Heart right ventricle (tissue), 16 donors: Measurements from ENCODE around the gene NDUFS3. TPM values are rescaled to one million over a fixed set of nuclear protein-coding genes. Genes with fewer than 3 reads are reported as not detected.

Source experiments
- ATAC-seq, 8 donors: fragments of 200-7000 bp; cut with Tn5 transposase; one replicate each; pipeline ENCODE4 v1.9.1; 2020; ENCODE audit warnings: mild to moderate bottlenecking in 8 of 8, moderate library complexity in 8 of 8, moderate number of reproducible peaks in 1 of 8
- DNase-seq, 2 donors: peaks; one replicate each; pipeline ENCODE4 v3.0.0-alpha.2; 2020
- H3K27ac ChIP-seq, 10 donors: fragments of 200-600 bp; sonication (generic) in 2 of 10; one replicate each; pipeline versions ENCODE4 v1.5.0 to v1.8.0; 2020 to 2022; ENCODE audit warnings: mild to moderate bottlenecking in 3 of 10
- H3K27me3 ChIP-seq, 7 donors: fragments of 200-600 bp; one replicate each; pipeline ENCODE4 v1.8.0; 2021 to 2022; ENCODE audit warnings: mild to moderate bottlenecking in 2 of 7
- H3K36me3 ChIP-seq, 9 donors: fragments of 200-600 bp; sonication (generic) in 1 of 9; one replicate each; pipeline versions ENCODE4 v1.5.0 to v1.8.0; 2020 to 2022; ENCODE audit warnings: mild to moderate bottlenecking in 2 of 9
- H3K4me1 ChIP-seq, 9 donors: fragments of 200-600 bp; sonication (generic) in 1 of 9; one replicate each; pipeline versions ENCODE4 v1.5.0 to v1.8.0; 2020 to 2022; ENCODE audit warnings: mild to moderate bottlenecking in 4 of 9
- H3K4me3 ChIP-seq, 10 donors: fragments of 200-600 bp; sonication (generic) in 2 of 10; one replicate each; pipeline versions ENCODE4 v1.5.0 to v1.8.0; 2020 to 2022; ENCODE audit warnings: mild to moderate bottlenecking in 7 of 10, moderate library complexity in 2 of 10
- H3K9me3 ChIP-seq, 11 donors: fragments of 200-600 bp in 10 of 11; sonication (generic) in 2 of 11; one replicate each; pipeline versions ENCODE4 v1.5.0 to v1.8.0; 2013 to 2022; ENCODE audit warnings: mild to moderate bottlenecking in 2 of 11, control low read depth in 1 of 11, moderate library complexity in 1 of 11
- CTCF ChIP-seq, 9 donors: fragments of 200-600 bp; sonication (generic) in 2 of 9; IDR thresholded peaks; one replicate each; pipeline versions ENCODE4 v1.5.0 to v1.8.0; 2021 to 2022; ENCODE audit warnings: antibody characterized with exemption in 9 of 9, mild to moderate bottlenecking in 5 of 9, moderate library complexity in 1 of 9
- WGBS, 2 donors: extraction: QIAGEN DNeasy Blood & Tissue Kit; methylation state at CpG; one replicate each; pipeline ENCODE4 v1.1.7; 2013; ENCODE audit warnings: inconsistent platforms in 1 of 2; 5-methylcytosine and 5-hydroxymethylcytosine counted together
- intact Hi-C, 10 donors: fragments of 100-400 bp; cut with DNase I; formaldehyde crosslinking; loops; one replicate each; pipeline versions ENCODE4 v1.11.1 to v1.14.2; 2022
- polyA plus RNA-seq, 2 donors: library from polyadenylated mRNA; stranded (reverse); fragments of 200-250 nt; gene quantifications; one replicate each; pipeline ENCODE4 v1.2.3, GENCODE V29; 2013
- total RNA-seq, 10 donors: library from RNA; stranded (reverse); fragmentation: NEBNext Ultra II Directional in 3 of 10; extraction: Animal tissue kit (Norgen Biotek cat#: 25700) in 3 of 10; gene quantifications; one replicate each; pipeline versions ENCODE4 v1.2.1 to v1.2.4, GENCODE V29; 2021 to 2023
- donor health status: Arrhythmogenic right ventricular cardiomyopathy.
- donor health status: ischemic (EF 13 %, LVEDD 7.1; RV severe dilation, severe dysfunction).
- donor health status: healthy with polysubstance abuse.
- donor health status: DM: no; HTN: yes; CAD: no.
- donor health status: DM: no; HTN: no; CAD: no.
- donor health status: ischemic (EF 25% LVEDD 6.9; RV normal size, moderate dysfunction).
- donor health status: ischemic (EF 25% LVEDD 5.7; RV mildly dilated, moderate dysfunction).
- donor health status: healthy.
- donor health status: DM: yes; HTN: yes; CAD: no.
- donor health status: Ischemic cardiomyopathy.
- donor health status: ischemic (EF 35%, LVEDD 5.7; RV mildly dilated, moderate dysfunction).
- donor health status: nonischemic (EF 11% LVEDD 7.7; RV severe dilation, severe dysfunction).
- donor health status: DM: yes; HTN: yes; CAD: no.
- donor health status: PGD.
- donor health status: ischemic (EF 29% LVEDD 5.4; RV normal size, mild dysfunction).
- donor health status: nonischemic (EF 23%, LVEDD 6.1; RV moderate dilation, normal function).

The NDUFS3 gene
- total and polyA plus RNA-seq, 12 donors: 171 to 570 (median 294) TPM

GRCh38 chr11:47628026-47628425 is 49.2 kb downstream of the NDUFS3 start:
- no peak for DNase-seq
- H3K36me3 ChIP-seq: peaks cover 0 to 100% (median 69%) of the 10 kb centered on the region in 9 donors

DNA sequence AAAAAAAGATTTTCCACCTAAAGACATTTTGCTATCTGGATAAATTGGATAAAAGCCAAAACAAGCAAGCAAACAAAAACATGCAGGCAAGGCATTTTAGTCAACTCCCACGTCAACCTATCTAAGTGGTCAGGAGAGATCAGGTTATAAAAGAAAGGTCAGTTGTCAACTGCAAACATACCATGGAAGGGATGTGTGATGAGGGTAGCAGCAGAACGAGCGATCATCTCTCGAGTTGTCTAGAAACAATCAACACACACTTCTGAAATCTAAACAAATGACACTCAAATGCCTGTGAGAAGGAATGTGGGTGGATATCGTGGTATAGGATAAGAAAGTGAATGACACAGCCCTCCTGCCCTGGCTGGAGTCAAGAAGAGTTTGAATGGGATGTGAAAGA is 52.6 kb downstream of the NDUFS3 start:
- Histone ChIP-seq H3K27ac (no peak overlapping the region), H3K9me3 (no peaks in the 10 kb centered on the region), H3K27me3 (no peaks in the 10 kb centered on the region), H3K4me3 (no peak overlapping the region), H3K36me3 (peaks cover 3 to 100% (median 70%) of the 10 kb centered on the region in 9 donors), H3K4me1 (no peaks in the 10 kb centered on the region)
- no peak for DNase-seq
- WGBS, 2 donors: 33 to 48% methylated on average over 5 of the region's 5 CpGs
- ATAC-seq: no peak
- intact Hi-C loops: no loop called here
- no peak for TF ChIP-seq CTCF (IDR thresholded peaks at IDR 0.05)

More at GRCh38 chr11:47628026-47628425, 49.2 kb downstream of the NDUFS3 start:
- no peaks in the 10 kb centered on the region for H3K27me3 ChIP-seq
- ATAC-seq: no peak
- H3K4me3 ChIP-seq: no peak overlapping the region
- H3K27ac ChIP-seq: no peak overlapping the region
- H3K9me3 ChIP-seq: no peaks in the 10 kb centered on the region
- H3K4me1 ChIP-seq: no peaks in the 10 kb centered on the region
- TF ChIP-seq CTCF (IDR thresholded peaks at IDR 0.05): no peak
- 79% methylated on average over 4 of the region's 4 CpGs for WGBS, 2 donors
- intact Hi-C loops: loop anchor here in 2 of 10 donors (10.0 kb wide), 2 partner anchors 153 to 743 kb away; no protein-coding TSS in a partner anchor

Other genes with a start within 250 kb of the NDUFS3 start
- gene MYBPC3, start 226.4 kb upstream of the NDUFS3 start, total RNA-seq: 1,000 to 10,000 TPM; 1,404 to 3,138 (median 2,490) TPM
- 1,000 to 10,000 TPM in 1 of 2 donors, 100 to 1,000 TPM in 1; 484 to 2,250 TPM for gene MYBPC3, start 226.4 kb upstream of the NDUFS3 start, polyA plus RNA-seq
- gene SPI1, start 200.5 kb upstream of the NDUFS3 start, total RNA-seq: 10 to 100 TPM in 3 of 10 donors, 1 to 10 TPM in 7; 3.4 to 38.9 (median 6.7) TPM
- gene SPI1, start 200.5 kb upstream of the NDUFS3 start, polyA plus RNA-seq: 10 to 100 TPM in 1 of 2 donors, 1 to 10 TPM in 1; 6.7 to 10.2 TPM
- 10 to 100 TPM; 31.1 to 54.5 (median 40.8) TPM for gene SLC39A13, start 170.5 kb upstream of the NDUFS3 start, total RNA-seq
- gene SLC39A13, start 170.5 kb upstream of the NDUFS3 start, polyA plus RNA-seq: 10 to 100 TPM; 62.3 to 86.4 TPM
- gene PSMC3, start 152.6 kb upstream of the NDUFS3 start, total RNA-seq: 100 to 1,000 TPM; 129 to 171 (median 140) TPM
- 100 to 1,000 TPM; 184 to 272 TPM for gene PSMC3, start 152.6 kb upstream of the NDUFS3 start, polyA plus RNA-seq
- 10 to 100 TPM in 1 of 10 donors, 1 to 10 TPM in 9; 2.9 to 10.2 (median 4.0) TPM for gene RAPSN, start 129.9 kb upstream of the NDUFS3 start, total RNA-seq
- gene RAPSN, start 129.9 kb upstream of the NDUFS3 start, polyA plus RNA-seq: 1 to 10 TPM in 1 of 2 donors, under 1 TPM in 1; 0.33 to 6.2 TPM
- gene CELF1, start 25.9 kb upstream of the NDUFS3 start, total RNA-seq: 10 to 100 TPM; 68.3 to 97.0 (median 87.7) TPM
- gene CELF1, start 25.9 kb upstream of the NDUFS3 start, polyA plus RNA-seq: 10 to 100 TPM; 24.4 to 35.8 TPM
- 10 to 100 TPM; 16.9 to 24.6 (median 21.3) TPM for gene PTPMT1, start 13.5 kb upstream of the NDUFS3 start, total RNA-seq
- 10 to 100 TPM; 36.4 to 66.9 TPM for gene PTPMT1, start 13.5 kb upstream of the NDUFS3 start, polyA plus RNA-seq
- 10 to 100 TPM; 13.6 to 21.0 (median 16.2) TPM for gene KBTBD4, start 104 bp upstream of the NDUFS3 start, total RNA-seq
- gene KBTBD4, start 104 bp upstream of the NDUFS3 start, polyA plus RNA-seq: 1 to 10 TPM; 3.1 to 9.2 TPM
- gene FAM180B, start 7.6 kb downstream of the NDUFS3 start, total RNA-seq: 1 to 10 TPM in 1 of 10 donors, under 1 TPM in 4, not detected in 5; 0.19 to 1.0 (median 0.24) TPM
- under 1 TPM in 1 of 2 donors, not detected in 1; 0.07 TPM for gene FAM180B, start 7.6 kb downstream of the NDUFS3 start, polyA plus RNA-seq
- gene C1QTNF4, start 15.3 kb downstream of the NDUFS3 start, total RNA-seq: under 1 TPM in 9 of 10 donors, not detected in 1; 0.15 to 0.85 (median 0.37) TPM
- 1 to 10 TPM; 1.2 to 1.4 TPM for gene C1QTNF4, start 15.3 kb downstream of the NDUFS3 start, polyA plus RNA-seq
- 100 to 1,000 TPM in 7 of 10 donors, 10 to 100 TPM in 3; 90.7 to 137 (median 104) TPM for gene MTCH2, start 63.5 kb downstream of the NDUFS3 start, total RNA-seq
- gene MTCH2, start 63.5 kb downstream of the NDUFS3 start, polyA plus RNA-seq: 100 to 1,000 TPM in 1 of 2 donors, 10 to 100 TPM in 1; 23.8 to 114 TPM
- gene AGBL2, start 136.3 kb downstream of the NDUFS3 start, total RNA-seq: 1 to 10 TPM in 1 of 10 donors, under 1 TPM in 4, not detected in 5; 0.13 to 1.5 (median 0.44) TPM
- under 1 TPM; 0.04 to 0.88 TPM for gene AGBL2, start 136.3 kb downstream of the NDUFS3 start, polyA plus RNA-seq
- gene FNBP4, start 188.3 kb downstream of the NDUFS3 start, total RNA-seq: 10 to 100 TPM; 39.3 to 65.2 (median 42.8) TPM
- gene FNBP4, start 188.3 kb downstream of the NDUFS3 start, polyA plus RNA-seq: 10 to 100 TPM; 17.0 to 81.6 TPM